GM19035 (cell line): Measurements from ENCODE around the gene SOX8.
"Not testable (repeated sequence)": the region's sequence is repeated elsewhere in the genome, so short reads cannot be mapped to it uniquely, and the experiment has no call there.

Experiments
- ATAC-seq: cut with Tn5 transposase; IDR thresholded peaks from one replicate; pipeline ENCODE4 v1.9.1; 2021; ENCODE audit not compliant: unreplicated experiment

Gene SOX8

GRCh38 chr16:953818-954217 lies 27.8 kb upstream of the SOX8 start:
- ATAC-seq: not testable (repeated sequence)

DNA sequence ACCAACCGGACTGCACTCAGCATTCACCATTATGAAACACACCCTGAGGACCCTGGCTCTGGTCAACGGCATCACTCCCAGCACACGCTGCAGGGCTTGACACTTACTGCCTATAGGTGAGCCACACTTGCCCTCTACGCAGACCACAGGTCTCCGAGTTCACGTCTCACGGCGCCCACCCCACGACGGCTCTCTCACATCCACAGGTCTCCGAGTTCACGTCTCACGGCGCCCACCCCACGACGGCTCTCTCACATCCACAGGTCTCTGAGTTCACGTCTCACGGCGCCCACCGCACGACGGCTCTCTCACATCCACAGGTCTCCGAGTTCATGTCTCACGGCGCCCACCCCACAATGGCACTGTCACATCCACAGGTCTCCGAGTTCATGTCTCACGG lies 25.8 kb upstream of the SOX8 start:
- not testable (repeated sequence) for ATAC-seq

GRCh38 chr16:959232-960040 lies 22.1 kb upstream of the SOX8 start:
- no peak for ATAC-seq

DNA sequence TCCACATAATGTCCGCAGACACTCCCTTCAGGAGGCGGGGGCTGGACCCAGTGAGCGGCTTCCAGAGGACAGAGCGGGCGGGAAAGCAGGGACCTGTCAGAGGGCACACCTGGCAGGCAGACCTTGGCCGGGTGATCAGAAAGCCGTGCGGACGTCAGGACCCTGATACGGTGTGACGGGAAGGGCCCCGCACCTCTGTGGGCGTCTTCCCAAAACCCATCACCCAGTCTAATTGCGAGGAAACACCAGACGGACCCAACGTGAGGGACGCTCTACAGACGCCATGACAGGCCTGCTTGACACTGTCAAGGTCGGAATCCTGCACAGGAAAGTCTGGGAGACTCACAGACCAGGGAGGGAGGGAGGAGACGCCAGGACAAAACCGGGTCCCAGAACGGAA lies 19.2 kb upstream of the SOX8 start:
- ATAC-seq: no peak

GRCh38 chr16:962901-963814 lies 18.4 kb upstream of the SOX8 start:
- ATAC-seq: no peak

DNA sequence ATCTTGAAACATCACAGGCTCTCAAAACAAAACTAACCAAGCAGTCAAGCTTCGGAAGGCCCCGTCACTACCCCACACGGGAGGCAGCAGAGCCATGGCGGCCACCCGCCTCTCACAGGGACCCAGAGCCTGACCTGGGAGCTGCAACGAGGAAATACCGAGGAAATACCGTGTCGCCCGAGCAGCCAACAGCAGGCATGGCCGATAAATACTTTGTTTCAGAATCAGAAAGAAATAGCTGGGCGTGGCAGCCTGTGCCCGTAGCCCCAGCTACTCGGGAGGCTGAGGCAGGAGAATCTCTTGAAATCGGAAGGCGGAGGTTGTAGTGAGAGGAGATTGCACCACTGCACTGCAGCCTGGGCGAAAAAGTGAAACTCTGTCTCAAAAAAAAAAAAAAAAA lies 17.7 kb upstream of the SOX8 start:
- ATAC-seq: no peak

DNA sequence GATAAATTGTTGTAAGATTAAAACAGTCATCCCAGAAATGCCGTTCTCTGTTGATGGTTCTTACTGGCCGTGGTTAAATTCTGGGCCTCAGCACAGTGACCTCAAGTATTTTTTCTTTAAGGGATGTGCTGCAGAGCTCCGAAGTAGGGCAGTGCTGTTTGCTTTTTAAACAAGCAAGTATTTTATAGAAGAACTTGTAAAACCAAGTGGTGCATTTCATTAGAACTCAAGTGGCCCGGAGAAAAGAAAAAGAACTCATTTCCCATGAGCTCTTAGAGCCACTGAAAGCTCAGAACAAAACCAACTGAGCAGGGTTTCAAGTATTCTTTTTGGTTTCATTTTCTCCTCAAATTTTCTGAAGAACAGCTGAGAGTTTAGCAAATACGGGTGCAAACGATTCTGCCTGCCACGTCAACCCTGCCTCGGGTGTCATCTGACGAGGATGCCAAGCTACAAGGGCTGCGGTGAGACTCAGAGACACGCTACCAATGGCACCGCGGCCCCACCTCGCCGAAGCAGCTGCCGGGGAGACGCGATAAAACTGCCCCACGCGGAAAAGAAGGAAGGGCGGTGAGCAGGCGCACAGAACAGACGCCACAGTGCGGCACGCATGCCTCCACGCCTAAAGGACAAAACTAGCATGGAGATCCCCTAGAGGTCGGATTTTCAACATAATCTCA lies 17.1 kb upstream of the SOX8 start:
- no peak for ATAC-seq

DNA sequence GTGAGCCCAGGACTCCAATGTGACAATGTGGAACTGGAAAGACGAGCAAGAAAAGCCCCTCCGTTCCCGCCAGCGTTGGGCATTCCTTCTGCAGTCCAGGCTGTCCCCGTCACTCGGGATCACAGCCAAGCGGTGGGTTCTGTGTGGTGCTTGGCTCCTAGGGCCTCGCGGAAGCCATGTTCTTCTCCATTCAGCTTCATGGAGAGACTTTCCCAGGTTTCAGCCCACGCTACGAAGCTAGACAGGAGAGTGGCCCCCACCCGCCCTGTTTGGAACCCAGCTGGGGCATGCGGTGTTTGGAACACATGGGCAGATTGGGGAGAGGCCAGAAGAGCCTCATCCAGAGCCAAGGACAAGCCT lies 16.6 kb upstream of the SOX8 start:
- ATAC-seq: no peak

DNA sequence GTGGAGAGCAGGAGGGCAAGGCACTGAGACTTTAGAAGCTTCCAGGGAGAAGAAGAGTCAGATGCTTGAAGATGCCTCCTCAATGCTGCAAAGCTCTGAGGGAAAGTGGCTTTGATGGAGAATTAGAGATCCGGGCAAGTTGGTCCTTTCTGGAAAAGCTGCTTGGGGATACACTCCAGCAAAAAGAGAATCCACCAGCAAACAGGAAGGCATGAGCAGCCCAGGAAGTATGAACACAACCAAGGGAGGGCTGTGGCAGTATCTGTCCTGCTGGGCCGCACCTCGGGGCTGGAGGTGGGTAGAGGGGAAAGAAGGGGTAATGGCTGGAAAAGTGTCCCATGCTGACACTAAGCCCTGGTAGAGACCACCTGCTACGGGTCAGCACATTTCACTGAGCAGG lies 16.1 kb upstream of the SOX8 start:
- ATAC-seq: no peak

- no peak for ATAC-seq
Observed at GRCh38 chr16:966035-966434, 15.5 kb upstream of the SOX8 start.

DNA sequence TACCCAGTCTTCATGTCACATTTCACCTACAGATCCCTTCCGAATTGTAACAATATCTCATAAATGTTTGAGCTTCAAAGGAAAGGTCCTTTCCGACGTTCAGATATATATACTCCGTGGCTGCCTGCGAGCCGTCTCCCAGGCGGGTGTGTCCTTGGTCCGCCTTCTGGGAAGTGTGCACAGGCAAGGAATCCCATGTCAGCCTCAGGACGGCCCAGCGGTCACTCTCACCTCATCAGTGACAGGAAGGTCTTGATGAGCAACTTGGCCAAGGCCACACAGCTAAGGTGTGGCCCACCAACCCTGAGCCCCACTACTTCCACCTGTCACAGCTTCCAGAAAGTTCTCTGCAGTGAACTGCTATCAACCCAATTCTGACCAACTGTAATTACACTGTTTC lies 15.1 kb upstream of the SOX8 start:
- no peak for ATAC-seq

- ATAC-seq: no peak
Observed at GRCh38 chr16:967077-967541, 14.5 kb upstream of the SOX8 start.

DNA sequence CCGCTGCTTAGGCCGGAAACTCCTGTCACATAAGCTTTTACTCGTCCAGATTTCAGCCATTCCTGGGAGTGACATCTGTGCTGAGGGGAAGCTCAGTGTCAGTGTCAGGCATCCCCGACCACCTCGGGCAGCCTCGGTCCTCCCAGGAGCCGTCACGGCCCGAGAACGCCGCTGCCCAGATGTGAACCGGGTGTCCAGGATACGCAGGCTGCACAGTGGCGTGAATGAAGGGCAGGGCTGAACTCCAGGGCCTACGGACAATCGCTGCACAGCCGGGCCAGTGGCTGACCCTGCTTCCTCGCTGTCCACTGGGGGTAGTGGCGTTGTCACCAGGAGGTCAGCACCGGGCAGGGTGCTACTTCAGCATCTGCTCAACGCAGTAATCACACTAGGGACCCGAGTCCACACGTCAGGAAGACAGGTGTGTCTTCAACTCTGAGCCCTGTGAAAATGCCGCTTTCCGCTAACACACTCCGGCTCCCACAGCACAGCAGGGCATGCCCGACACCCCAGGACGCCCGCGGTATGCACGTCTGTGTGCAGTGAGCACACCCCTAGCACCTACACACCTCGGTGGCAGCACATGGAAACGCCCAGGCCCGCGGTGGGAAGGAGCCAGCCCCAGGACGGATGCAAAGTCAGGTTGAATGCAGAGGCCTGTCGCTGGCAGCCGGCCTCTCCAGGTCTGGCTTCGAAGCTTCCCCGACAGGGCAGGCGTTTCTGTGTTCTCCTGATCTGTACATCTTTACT lies 13.8 kb upstream of the SOX8 start:
- no peak for ATAC-seq

- no peak for ATAC-seq
Observed at GRCh38 chr16:968620-969019, 12.9 kb upstream of the SOX8 start.

DNA sequence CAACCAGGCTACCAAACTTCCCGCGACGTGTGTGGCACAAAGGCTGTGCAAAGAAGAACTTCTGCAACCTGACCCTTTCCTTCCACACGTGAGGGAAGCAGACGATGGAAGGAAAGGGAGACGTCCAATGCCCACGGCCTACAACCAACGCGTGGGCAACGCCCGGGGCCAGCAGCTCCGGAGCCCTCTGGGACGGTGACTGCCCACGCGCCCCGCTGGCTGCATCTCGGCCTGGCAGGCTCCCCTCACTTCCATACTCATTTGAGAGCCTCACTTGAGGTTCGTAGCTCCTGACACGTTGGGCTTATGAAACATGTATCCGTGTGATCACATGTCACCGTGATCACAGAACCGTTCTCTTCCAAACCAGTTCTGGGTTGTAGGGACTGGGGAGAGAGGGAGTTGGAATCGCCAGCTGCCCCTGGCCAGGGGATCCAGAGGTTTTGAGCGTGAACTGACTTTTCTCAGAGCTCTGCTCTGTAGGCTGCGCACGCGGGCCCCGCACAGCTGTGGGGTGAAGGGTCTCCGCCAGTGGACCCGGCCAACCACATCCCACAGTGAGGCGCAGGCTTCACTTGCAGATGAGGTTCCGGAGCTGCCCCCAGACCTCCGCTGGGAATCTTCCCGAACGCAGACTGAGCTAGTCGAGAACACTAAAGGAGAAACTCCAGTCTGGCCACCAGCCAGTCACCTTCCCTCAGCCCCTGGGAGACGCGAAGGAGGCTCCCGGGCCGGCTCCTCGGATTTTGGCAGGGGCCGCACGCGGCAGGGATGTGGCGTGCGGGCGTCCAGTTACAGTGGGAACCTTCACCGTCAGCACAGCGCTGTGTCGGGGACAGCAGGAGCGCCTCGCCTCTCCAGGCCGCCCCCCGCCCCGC lies 11.8 kb upstream of the SOX8 start:
- no peak for ATAC-seq

DNA sequence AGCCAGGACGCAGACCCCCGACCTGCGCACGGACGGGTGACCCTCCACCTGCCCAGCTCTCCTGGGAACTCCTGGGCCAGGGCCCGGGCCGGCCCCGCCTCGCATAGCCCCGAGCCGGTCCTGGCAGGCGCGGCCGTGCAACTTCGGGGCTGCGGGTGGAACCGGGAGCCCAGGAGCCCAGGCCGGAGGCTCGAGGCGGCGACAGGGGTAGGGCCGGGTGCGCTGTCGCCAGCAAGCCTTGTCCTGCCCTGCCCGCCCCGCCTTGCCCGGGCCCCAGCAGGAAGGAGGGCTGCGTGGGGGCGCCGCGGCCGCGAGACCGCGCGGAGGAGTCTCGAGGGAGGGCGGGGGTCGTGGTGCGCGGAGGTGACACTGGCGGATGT lies 11.2 kb upstream of the SOX8 start:
- ATAC-seq: no peak

DNA sequence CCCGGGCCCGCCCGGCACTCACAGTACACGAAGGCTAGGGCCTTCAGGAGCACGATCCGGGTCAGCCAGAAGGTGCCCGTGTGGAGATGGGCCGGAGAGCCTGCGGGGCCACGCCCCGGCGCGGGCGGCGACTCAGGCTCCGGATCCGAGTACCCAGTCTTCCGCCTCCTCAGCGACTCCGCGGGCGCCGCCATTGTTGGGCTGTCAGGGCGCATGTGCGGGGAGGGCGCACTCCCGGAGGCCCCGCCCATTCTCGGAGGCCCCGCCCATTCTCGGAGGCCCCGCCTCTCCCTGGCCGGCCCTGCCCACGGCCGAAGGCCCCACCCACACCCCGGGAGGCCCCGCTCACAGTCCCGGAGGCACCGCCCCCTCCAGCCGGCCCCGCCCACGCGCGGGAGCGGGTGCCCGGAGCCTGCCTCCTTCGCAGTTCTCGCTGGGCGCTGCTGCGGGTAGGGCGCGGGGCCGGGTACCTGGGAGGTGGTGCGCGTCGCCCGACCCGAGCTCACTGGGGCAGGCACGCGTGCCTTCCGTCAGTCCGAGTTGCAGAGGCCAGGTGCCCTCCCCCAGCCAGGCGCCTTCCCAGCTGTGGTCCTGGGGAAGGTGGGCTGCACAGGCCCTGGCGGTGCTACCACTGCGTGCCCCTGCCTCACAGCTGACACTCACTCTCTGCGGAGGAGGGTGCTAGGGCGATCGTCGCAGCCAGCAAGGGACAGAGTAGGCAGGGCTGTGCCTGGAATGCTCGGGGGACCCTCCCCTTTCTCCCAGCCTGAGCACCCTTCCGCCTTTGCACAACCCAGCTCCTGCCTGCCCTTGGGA lies 10.6 kb upstream of the SOX8 start, which contains the start of gene LMF1:
LMF1 (minus strand) TSS at position 219 of the 816 bp plus-strand sequence; CDS start at position 215, 4 bp downstream.
- ATAC-seq: peak; percentile 79

DNA sequence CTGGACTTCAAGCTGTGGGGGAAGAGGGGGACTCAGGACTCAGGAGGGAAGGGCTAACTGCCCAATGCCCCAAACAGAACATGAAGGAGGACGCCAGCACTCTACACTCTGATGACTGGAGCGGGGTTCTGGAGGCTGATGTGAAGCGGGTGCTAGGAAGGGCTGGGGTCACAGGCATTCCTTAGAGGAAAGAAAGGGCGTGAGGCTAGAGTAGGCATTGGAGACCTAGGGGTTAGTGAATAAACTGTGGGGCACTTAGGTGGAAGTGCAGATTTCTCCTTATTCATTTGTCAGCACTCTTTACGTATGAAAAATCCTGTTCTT lies 10.0 kb upstream of the SOX8 start:
- ATAC-seq: no peak

DNA sequence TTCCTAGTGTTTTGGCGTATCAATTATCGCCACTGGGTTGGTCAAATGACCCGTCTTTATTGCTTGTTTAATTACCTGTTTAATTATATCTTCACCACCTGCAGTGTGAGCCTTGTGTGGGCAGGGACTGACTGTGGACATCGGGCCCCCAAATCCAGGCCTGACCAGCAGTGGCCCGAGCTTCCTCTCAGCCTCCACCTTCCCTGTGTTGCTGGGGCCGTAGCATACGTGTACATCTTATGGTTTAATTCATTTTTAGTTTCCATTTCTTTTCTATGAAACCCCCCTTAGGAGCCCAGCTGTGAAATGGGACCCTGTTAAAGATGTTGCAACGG lies 9.6 kb upstream of the SOX8 start:
- no peak for ATAC-seq
